H9 (cell line): ENCODE measurements around the gene HOXC13. TPM values are rescaled to one million over a fixed set of nuclear protein-coding genes. Genes with fewer than 3 reads are reported as not detected.

Source experiments
- DNase-seq: peaks from one replicate; pipeline ENCODE4 v3.0.0-alpha.2; 2017
- H2AFZ ChIP-seq: one replicate; pipeline ENCODE4 v1.6.1; 2013; ENCODE audit warnings: mild to moderate bottlenecking, low read length, control low read depth, moderate library complexity
- H2AK5ac ChIP-seq: 2 replicates; pipeline ENCODE4 v1.6.1; 2013; ENCODE audit warnings: low read length, control low read depth, mixed read lengths; ENCODE audit not compliant: insufficient read length
- H2BK120ac ChIP-seq: one replicate; pipeline ENCODE4 v1.6.1; 2013; ENCODE audit warnings: low read depth, mild to moderate bottlenecking, low read length, control low read depth, inconsistent platforms; ENCODE audit not compliant: poor library complexity, severe bottlenecking
- H2BK12ac ChIP-seq: 2 replicates; pipeline ENCODE4 v1.6.1; 2013; ENCODE audit warnings: low read length, control low read depth, mixed read lengths, low read depth; ENCODE audit not compliant: insufficient read length
- H2BK15ac ChIP-seq: 2 replicates; pipeline ENCODE4 v1.6.1; 2013; ENCODE audit warnings: low read depth, low read length, control low read depth
- H2BK20ac ChIP-seq: one replicate; pipeline ENCODE4 v1.6.1; 2013; ENCODE audit warnings: low read depth, mild to moderate bottlenecking, low read length, control low read depth, inconsistent platforms; ENCODE audit not compliant: poor library complexity, severe bottlenecking
- H2BK5ac ChIP-seq: 2 replicates; pipeline ENCODE4 v1.6.1; 2013; ENCODE audit warnings: low read length, control low read depth, mixed read lengths; ENCODE audit not compliant: insufficient read length
- H3K14ac ChIP-seq: 2 replicates; pipeline ENCODE4 v1.6.1; 2013; ENCODE audit warnings: low read length, control low read depth; ENCODE audit not compliant: insufficient read depth
- H3K18ac ChIP-seq: 2 replicates; pipeline ENCODE4 v1.6.1; 2013; ENCODE audit warnings: low read depth, mild to moderate bottlenecking, mixed read lengths, low read length, control low read depth; ENCODE audit not compliant: insufficient read length
- H3K23ac ChIP-seq: 2 replicates; pipeline ENCODE4 v1.6.1; 2013; ENCODE audit warnings: low read length, control low read depth, mixed read lengths, low read depth; ENCODE audit not compliant: insufficient read length
- H3K23me2 ChIP-seq: 2 replicates; pipeline ENCODE4 v1.6.1; 2013; ENCODE audit warnings: low read depth, mild to moderate bottlenecking, mixed read lengths, low read length, control low read depth; ENCODE audit not compliant: insufficient read length, poor library complexity, severe bottlenecking
- H3K27ac ChIP-seq: 2 replicates; pipeline ENCODE4 v1.5.1; 2013; ENCODE audit warnings: low read length, control low read depth, mixed read lengths, low read depth; ENCODE audit not compliant: insufficient read length
- H3K27me3 ChIP-seq: 2 replicates; pipeline ENCODE4 v1.6.1; 2013; ENCODE audit warnings: low read length, control low read depth, inconsistent platforms; ENCODE audit not compliant: insufficient read depth
- H3K4ac ChIP-seq: 2 replicates; pipeline ENCODE4 v1.6.1; 2013; ENCODE audit warnings: low read depth, mild to moderate bottlenecking, control low read depth, inconsistent platforms, low read length, moderate library complexity
- H3K4me1 ChIP-seq: 2 replicates; pipeline ENCODE4 v1.6.1; 2013; ENCODE audit warnings: low read length, control low read depth, inconsistent platforms; ENCODE audit not compliant: insufficient read depth
- H3K4me2 ChIP-seq: 2 replicates; pipeline ENCODE4 v1.6.1; 2013; ENCODE audit warnings: low read length, control low read depth, mixed read lengths; ENCODE audit not compliant: insufficient read length, insufficient read depth
- H3K56ac ChIP-seq: 2 replicates; pipeline ENCODE4 v1.6.1; 2013; ENCODE audit warnings: low read depth, mild to moderate bottlenecking, mixed read lengths, low read length, control low read depth; ENCODE audit not compliant: insufficient read length
- H3K79me1 ChIP-seq: 2 replicates; pipeline ENCODE4 v1.6.1; 2013; ENCODE audit warnings: low read depth, mild to moderate bottlenecking, moderate library complexity, low read length, control low read depth, inconsistent platforms; ENCODE audit not compliant: insufficient read depth, poor library complexity, severe bottlenecking
- H3K79me2 ChIP-seq: 2 replicates; pipeline ENCODE4 v1.6.1; 2013; ENCODE audit warnings: low read length, control low read depth, inconsistent platforms; ENCODE audit not compliant: insufficient read depth
- H3K9ac ChIP-seq: 2 replicates; pipeline ENCODE4 v1.6.1; 2013; ENCODE audit warnings: low read length, control low read depth, mixed read lengths; ENCODE audit not compliant: insufficient read length; ENCODE audit errors: extremely low read depth
- H3K9me3 ChIP-seq: one replicate; pipeline ENCODE4 v1.6.1; 2013; ENCODE audit warnings: low read depth, low read length, inconsistent platforms; ENCODE audit not compliant: control insufficient read depth
- H3T11ph ChIP-seq: one replicate; pipeline ENCODE4 v1.6.1; 2013; ENCODE audit warnings: mild to moderate bottlenecking, low read length, control low read depth, inconsistent platforms
- H4K20me1 ChIP-seq: one replicate; pipeline ENCODE4 v1.6.1; 2013; ENCODE audit not compliant: control insufficient read depth, insufficient read length, insufficient read depth
- H4K5ac ChIP-seq: 2 replicates; pipeline ENCODE4 v1.6.1; 2013; ENCODE audit warnings: low read depth, mild to moderate bottlenecking, mixed read lengths, low read length, control low read depth; ENCODE audit not compliant: insufficient read length
- H4K8ac ChIP-seq: replicated peaks from 2 replicates; pipeline ENCODE4 v1.6.1; 2013; ENCODE audit warnings: low read length, control low read depth, mixed read lengths, low read depth; ENCODE audit not compliant: insufficient read length
- H4K91ac ChIP-seq: 2 replicates; pipeline ENCODE4 v1.6.1; 2013; ENCODE audit warnings: low read depth, mild to moderate bottlenecking, moderate library complexity, mixed read lengths, low read length, control low read depth; ENCODE audit not compliant: insufficient read length
- H3K27ac Mint-ChIP-seq, 3 experiments: 2 replicates in 2 of 3; 3 replicates in 1 of 3; pipeline ENCODE4 v1.8.0; 2020 to 2021; ENCODE audit warnings: mixed read lengths in 3 of 3, mild to moderate bottlenecking in 1 of 3, moderate library complexity in 1 of 3
- H3K27me3 Mint-ChIP-seq: 2 replicates; pipeline ENCODE4 v1.8.0; 2021; ENCODE audit warnings: low read depth, mild to moderate bottlenecking, moderate library complexity, mixed read lengths
- H3K36me3 Mint-ChIP-seq, 3 experiments: 2 replicates in 2 of 3; 3 replicates in 1 of 3; pipeline ENCODE4 v1.8.0; 2020 to 2021; ENCODE audit warnings: low read depth in 3 of 3, mixed read lengths in 3 of 3; ENCODE audit not compliant: insufficient read depth in 1 of 3
- H3K4me1 Mint-ChIP-seq, 2 experiments: 2 replicates each; pipeline ENCODE4 v1.8.0; 2020; ENCODE audit warnings: mixed read lengths in 2 of 2
- H3K4me3 Mint-ChIP-seq, 2 experiments: 2 replicates in 1 of 2; 3 replicates in 1 of 2; pipeline ENCODE4 v1.8.0; 2020 to 2021; ENCODE audit warnings: mild to moderate bottlenecking in 2 of 2, mixed read lengths in 2 of 2, moderate library complexity in 1 of 2
- H3K9me3 Mint-ChIP-seq, 2 experiments: 2 replicates in 1 of 2; 3 replicates in 1 of 2; pipeline ENCODE4 v1.8.0; 2020; ENCODE audit warnings: mild to moderate bottlenecking in 2 of 2, mixed read lengths in 2 of 2, moderate library complexity in 1 of 2
- CTCF ChIP-seq: fragments of 200-600 bp; sonication (generic); conservative IDR thresholded peaks from 3 replicates; pipeline ENCODE4 v1.8.0; 2021; ENCODE audit warnings: antibody characterized with exemption, mild to moderate bottlenecking
- WGBS: extraction: QIAGEN DNeasy Blood & Tissue Kit; methylation state at CpG from one replicate; pipeline ENCODE4 v1.1.7; 2013; ENCODE audit warnings: missing lambda C conversion rate, low lambda C conversion rate, mixed read lengths; ENCODE audit not compliant: insufficient read length; ENCODE audit errors: extremely low coverage; 5-methylcytosine and 5-hydroxymethylcytosine counted together
- total RNA-seq: library from RNA; stranded (reverse); gene quantifications from 2 replicates; pipeline ENCODE4 v1.2.1, GENCODE V29; 2021

HOXC13 gene
- total RNA-seq, 1 experiment from 2014 or later: not detected

GRCh38 chr12:53970451-53970850 lies 31.8 kb downstream of the HOXC13 start:
- peaks cover 0 to 7% (median 1%) of the 10 kb centered on the region in 3 experiments; a peak in 2 of 7 replicates for H3K36me3 Mint-ChIP-seq
- H3K9me3 Mint-ChIP-seq: peaks cover 4 to 12% of the 10 kb centered on the region in 2 experiments; a peak in 3 of 5 replicates
- no peak overlapping the region for H3K18ac ChIP-seq
- TF ChIP-seq CTCF: no peak
- H3K4me3 Mint-ChIP-seq: no peak overlapping the region
- no peaks in the 10 kb centered on the region for H4K20me1 ChIP-seq
- no peak overlapping the region for H2BK12ac ChIP-seq
- H4K5ac ChIP-seq: no peak overlapping the region
- no peak overlapping the region for H4K8ac ChIP-seq
- H2AK5ac ChIP-seq: no peak overlapping the region
- H3K9ac ChIP-seq: no peak overlapping the region
- no peak overlapping the region for H3K4ac ChIP-seq
- H3K27ac ChIP-seq: no peak overlapping the region
- H2AFZ ChIP-seq: no peak overlapping the region
- no peaks in the 10 kb centered on the region for H3K79me1 ChIP-seq
- H2BK15ac ChIP-seq: no peak overlapping the region
- H3K27me3 Mint-ChIP-seq: peaks cover 100% of the 10 kb centered on the region
- H2BK20ac ChIP-seq: no peak overlapping the region
- H3K4me1 ChIP-seq: no peaks in the 10 kb centered on the region
- no peak overlapping the region for H3K27ac Mint-ChIP-seq
- no peak overlapping the region for H2BK120ac ChIP-seq
- H3K14ac ChIP-seq: no peak overlapping the region
- no peak overlapping the region for H3K4me2 ChIP-seq
- H3K9me3 ChIP-seq: no peaks in the 10 kb centered on the region
- no peak overlapping the region for H3T11ph ChIP-seq
- H3K4me1 Mint-ChIP-seq: peaks cover 17 to 23% of the 10 kb centered on the region in 2 experiments
- H3K56ac ChIP-seq: no peak overlapping the region
- no peak for DNase-seq
- no peak overlapping the region for H3K23ac ChIP-seq
- H4K91ac ChIP-seq: no peak overlapping the region
- WGBS: no CpG with 5 or more reads among the region's 4 CpGs
- H3K27me3 ChIP-seq: peaks cover 95% of the 10 kb centered on the region
- H3K23me2 ChIP-seq: no peaks in the 10 kb centered on the region
- H3K79me2 ChIP-seq: no peaks in the 10 kb centered on the region
- no peak overlapping the region for H2BK5ac ChIP-seq
